HG02763 (cell line): ENCODE measurements around the gene ATP6V0A1.
"Not testable (repeated sequence)": the region's sequence is repeated elsewhere in the genome, so short reads cannot be mapped to it uniquely, and the experiment has no call there.

Experiments
- ATAC-seq: cut with Tn5 transposase; IDR thresholded peaks from one replicate; pipeline ENCODE4 v1.9.1; 2021; ENCODE audit warnings: mild to moderate bottlenecking, moderate library complexity; ENCODE audit not compliant: unreplicated experiment

Gene ATP6V0A1

DNA sequence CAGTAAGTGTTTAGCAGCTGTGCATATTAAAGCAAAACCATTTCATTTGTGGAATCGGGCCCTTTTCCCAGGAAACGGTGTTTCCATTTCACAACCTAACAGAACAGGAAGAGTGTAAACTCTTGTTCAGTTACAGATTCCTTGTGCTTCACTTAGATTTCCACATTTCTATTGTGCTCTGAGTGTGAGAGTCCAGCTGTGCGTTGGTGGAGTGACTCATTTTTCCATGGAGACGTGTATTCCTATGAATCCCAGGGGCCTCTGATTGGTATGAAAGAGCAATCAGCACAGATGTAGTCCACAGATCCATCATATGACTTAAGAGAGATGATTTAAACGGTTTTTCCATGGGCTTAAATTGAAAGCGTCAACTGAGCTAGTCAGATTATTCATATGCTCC is 22.3 kb upstream of the ATP6V0A1 start:
- ATAC-seq: no peak

- ATAC-seq: no peak
These were observed 19.8 kb upstream of the ATP6V0A1 start for GRCh38 chr17:42438600-42439567.

DNA sequence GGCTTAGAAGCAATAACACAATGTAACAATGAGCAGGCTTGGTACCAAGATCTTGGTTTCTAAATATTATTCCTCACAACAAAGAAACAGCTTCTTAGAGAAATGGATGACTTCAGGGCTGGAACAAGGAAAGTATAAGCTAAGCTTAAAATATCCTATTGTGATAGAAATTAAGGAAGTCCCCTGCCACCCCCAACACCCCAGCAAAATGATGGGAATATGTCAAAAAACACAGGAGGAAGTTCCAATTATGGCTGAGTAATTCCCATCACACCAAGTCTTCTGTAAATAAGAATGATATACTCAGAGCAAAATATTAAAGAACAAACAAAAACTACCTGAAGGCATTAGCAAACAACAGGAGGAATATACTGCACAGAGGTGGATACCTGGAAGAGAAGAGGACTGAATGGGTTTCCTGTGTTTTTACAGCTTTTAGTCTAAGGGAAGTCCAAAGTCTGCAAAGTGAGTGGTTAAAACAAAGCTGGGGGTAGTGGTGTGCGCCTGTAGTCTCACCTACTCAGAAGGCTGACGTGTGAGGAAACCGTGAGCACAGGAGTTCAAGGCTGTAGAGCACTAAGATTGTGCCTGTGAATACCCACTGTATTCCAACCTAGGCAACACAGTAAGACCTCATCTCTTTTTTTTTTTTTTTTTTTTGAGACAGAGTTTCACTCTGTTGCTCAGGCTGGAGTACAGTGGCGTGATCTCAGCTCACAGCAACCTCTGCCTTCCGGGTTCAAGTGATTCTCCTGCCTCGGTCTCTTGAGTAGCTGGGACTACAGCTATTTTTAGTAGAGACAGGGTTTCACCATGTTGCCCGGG is 17.1 kb upstream of the ATP6V0A1 start:
- no peak for ATAC-seq

- no peak for ATAC-seq
These were observed 16.5 kb upstream of the ATP6V0A1 start for GRCh38 chr17:42442196-42442565.

DNA sequence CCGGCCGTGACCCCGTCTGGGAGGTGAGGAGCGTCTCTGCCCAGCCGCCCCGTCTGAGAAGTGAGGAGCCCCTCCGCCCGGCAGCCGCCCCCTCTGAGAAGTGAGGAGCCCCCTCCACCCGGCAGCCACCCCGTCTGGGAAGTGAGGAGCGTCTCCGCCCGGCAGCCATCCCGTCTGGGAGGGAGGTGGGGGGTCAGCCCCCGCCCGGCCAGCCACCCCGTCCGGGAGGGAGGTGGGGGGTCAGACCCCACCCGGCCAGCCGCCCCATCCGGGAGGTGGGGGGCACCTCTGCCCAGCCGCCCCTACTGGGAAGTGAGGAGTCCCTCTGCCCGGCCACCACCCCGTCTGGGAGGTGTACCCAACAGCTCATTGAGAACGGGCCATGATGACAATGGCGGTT is 9.5 kb upstream of the ATP6V0A1 start:
- not testable (repeated sequence) for ATAC-seq

DNA sequence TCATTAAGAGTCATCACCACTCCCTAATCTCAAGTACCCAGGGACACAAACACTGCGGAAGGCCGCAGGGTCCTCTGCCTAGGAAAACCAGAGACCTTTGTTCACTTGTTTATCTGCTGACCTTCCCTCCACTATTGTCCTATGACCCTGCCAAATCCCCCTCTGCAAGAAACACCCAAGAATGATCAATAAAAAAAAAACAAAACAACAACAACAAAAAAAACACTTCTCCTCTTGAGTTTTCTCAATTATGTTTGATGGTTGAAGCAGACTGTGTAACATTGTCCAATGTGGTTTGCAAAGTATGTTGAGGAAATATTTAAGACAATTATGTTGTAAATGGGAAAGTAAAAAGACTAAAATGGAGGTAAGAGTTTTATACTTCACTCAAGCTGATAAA is 8.8 kb upstream of the ATP6V0A1 start:
- ATAC-seq: not testable (repeated sequence)

DNA sequence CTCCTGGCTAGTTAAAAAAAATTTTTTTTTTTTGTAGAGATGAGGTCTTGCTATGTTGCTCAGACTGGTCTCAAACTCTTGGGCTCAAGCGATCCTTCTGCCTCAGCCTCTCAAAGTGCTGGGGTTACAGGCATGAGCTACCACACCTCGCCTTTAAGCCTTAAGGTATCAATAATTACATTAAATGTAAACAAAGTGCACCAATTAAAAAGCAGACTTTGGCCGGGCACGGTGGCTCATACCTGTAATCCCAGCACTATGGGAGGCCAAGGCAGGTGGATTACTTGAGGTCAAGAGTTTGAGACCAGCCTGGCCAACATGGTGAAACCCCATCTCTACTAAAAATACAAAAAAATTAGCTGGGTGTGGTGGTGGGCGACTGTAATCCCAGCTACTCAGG is 7.4 kb upstream of the ATP6V0A1 start:
- not testable (repeated sequence) for ATAC-seq

DNA sequence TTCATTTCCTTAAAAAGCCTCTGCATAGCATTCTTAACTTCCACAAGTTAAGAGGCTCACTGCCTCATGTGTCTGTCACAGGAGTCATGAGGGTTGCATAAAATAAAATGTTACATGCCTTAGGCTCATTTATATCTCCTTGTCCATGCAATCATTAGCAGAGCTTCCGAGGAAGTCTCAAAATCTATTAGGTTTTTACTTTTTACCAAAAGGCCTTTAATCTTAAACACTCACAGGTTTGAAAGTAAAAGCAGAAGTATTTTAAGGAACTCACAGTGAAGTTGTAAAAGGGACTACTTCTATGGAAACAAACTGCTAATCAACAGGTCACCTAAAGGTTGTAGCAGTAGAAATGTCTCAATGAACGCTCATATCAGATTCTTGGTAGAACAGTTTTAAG is 5.2 kb upstream of the ATP6V0A1 start:
- no peak for ATAC-seq

GRCh38 chr17:42454987-42455386 is 3.7 kb upstream of the ATP6V0A1 start:
- not testable (repeated sequence) for ATAC-seq

GRCh38 chr17:42456223-42457106 is 2.2 kb upstream of the ATP6V0A1 start:
- peak; percentile 28 for ATAC-seq

- ATAC-seq: no peak
These were observed 1.4 kb upstream of the ATP6V0A1 start for GRCh38 chr17:42457107-42457792.

GRCh38 chr17:42459256-42459800 is 650 bp downstream of the ATP6V0A1 start:
- ATAC-seq: no peak

GRCh38 chr17:42459801-42460281 is 1.2 kb downstream of the ATP6V0A1 start:
- ATAC-seq: no peak

DNA sequence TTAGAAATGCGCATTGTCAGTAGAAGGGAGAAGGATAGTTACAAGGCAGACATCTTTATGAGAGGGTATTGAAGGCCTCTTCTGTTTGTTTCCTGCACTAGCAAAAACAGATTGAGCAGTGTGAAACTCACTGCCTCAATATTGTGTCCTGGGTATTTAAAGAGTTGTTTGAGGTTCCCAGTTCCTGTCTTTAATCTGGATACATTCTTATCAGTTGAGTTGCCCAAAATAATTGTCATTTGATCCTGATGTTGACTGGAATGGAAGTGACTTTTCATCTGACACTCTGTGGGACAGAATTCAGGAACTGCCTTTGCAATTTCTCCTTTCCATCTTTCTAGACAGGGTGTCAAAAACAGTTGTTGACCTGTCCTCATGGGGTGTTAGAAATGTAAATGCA is 1.7 kb downstream of the ATP6V0A1 start:
- ATAC-seq: no peak

DNA sequence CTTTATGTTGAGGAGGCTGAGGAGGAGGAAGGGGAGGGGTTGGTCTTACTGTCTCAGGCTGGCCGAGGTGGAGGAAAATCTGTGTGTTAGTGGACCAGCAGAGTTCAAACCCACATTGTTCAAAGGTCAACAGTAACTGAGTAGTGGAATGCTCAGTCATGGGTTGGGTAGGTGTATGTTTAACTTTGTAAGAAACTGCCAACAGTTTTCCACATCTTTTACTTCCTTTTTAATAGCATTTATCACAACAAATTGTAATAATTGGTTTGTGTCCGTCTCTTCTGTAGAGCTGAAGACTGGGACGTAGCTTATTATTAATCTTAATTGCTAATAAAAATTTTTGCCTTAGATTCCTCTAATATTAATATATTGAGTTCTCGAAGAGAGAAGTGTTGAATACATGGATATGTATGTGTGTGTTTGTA is 5.3 kb downstream of the ATP6V0A1 start:
- no peak for ATAC-seq

DNA sequence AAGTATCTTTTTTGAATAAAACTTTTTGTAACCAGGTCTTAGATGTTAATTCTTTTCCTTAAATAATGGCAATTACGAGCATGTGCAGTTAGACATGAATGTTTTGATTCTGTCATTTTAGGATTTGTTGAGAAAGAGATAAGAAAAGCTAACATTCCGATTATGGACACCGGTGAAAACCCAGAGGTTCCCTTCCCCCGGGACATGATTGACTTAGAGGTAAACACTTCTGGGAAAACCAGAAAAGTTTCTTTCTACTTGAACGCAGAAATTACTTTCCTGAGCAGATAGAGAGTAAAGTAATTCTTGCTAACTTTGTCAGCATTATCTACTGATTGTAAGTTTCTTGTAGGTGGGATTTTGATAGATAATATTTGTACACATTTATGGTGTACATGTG is 9.2 kb downstream of the ATP6V0A1 start:
- ATAC-seq: no peak

DNA sequence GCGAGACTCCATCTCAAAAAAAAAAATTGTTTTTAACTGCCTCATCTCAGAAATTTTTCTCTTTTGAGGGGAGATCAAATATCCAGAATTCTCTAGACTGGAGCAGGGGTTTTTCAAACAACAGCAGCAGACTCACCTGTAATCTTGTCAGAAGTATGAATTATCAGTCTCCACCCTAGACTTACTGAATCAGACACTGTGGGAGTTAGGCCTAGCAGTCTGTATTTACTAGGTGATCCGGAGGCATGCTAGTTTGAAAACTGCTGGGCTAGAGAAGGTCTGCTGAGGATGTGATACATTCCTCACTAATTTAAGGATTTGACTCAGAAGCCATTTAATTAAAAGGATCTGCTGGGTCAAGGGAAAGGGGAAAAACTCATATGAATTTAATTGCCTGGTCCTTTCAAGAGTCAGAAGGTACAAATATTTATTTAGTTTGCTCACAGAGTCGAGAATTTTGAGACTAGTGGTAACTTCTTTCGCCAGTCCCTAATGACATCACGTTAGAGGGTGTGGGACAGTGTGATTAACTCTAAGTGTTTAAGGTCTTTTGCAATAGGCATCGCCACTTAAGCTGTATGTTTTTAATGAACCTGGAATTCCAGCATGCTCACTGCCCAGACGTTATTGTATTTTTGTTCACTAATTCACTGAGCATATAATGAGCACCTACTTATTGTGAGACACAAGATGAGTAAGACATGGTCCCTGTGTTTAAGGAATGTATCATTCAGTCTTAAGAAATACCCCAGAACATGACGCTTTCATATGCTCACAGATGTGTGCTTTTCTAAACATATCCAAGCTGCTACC is 14.2 kb downstream of the ATP6V0A1 start:
- no peak for ATAC-seq

DNA sequence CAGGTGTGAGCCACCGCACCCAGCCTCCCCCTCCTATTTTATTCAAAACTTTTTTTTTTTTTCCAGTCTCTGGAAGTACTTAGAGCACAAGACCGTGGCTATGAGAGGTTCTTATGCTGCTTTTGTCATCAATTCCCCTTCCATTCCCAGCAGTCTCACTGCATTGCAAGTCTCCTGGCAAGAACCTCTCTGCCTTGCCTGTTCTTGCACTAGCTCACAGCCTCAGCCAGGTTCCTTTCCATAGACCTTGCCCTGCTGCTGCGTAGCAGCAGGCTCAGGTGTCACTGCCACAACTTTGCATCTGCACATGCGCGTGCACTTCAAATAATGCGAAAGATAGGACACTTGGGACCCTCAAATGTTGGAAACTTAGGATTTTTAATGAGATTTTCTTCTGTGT is 15.6 kb downstream of the ATP6V0A1 start:
- no peak for ATAC-seq

DNA sequence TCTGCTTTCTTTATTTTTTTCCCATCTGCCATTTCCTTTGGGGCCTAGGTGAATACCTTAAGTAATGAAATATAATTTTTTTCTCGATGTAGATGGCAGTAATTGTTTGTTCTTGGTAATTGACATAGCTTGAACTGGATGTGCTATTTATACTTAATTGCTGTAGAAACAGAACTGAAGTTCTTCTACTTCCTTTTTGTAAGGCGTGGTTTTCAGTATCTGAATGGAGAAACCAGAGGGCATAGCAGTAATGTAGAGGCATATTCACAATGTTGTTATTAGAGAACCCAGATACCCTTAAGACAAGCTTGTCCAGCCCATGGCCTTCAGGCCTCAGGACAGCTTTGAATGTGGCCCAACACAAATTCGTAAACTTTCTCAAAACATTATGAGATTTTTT is 16.4 kb downstream of the ATP6V0A1 start:
- no peak for ATAC-seq
